Adrenal gland (tissue), 12 donors: ENCODE results near the gene EVI5L. TPM values are rescaled to one million over a fixed set of nuclear protein-coding genes. Genes with fewer than 3 reads are reported as not detected.

Experiments used
- DNase-seq, 7 donors: peaks; one replicate each; pipeline ENCODE4 v3.0.0-alpha.2; 2019 to 2020
- H3K27ac ChIP-seq, 5 donors: fragments of 200-600 bp; sonication (generic) in 4 of 5; 1 replicate in 3 of 5; 2 replicates in 2 of 5; pipeline versions ENCODE4 v1.5.1 to v1.8.0; 2016 to 2020; ENCODE audit warnings: mild to moderate bottlenecking in 1 of 5
- H3K27me3 ChIP-seq: fragments of 200-600 bp; 2 replicates; pipeline ENCODE4 v1.8.0; 2021
- H3K36me3 ChIP-seq, 2 donors: fragments of 200-600 bp; replicated peaks in 1 of 2; 1 replicate in 1 of 2; 2 replicates in 1 of 2; pipeline versions ENCODE4 v1.5.1 to v1.8.0; 2018 to 2022
- H3K4me1 ChIP-seq, 2 donors: fragments of 200-600 bp; replicated peaks in 1 of 2; 1 replicate in 1 of 2; 2 replicates in 1 of 2; pipeline versions ENCODE4 v1.5.1 to v1.8.0; 2018 to 2021
- H3K4me3 ChIP-seq, 4 donors: fragments of 200-600 bp; sonication (generic) in 3 of 4; one replicate each; pipeline ENCODE4 v1.5.1; 2016 to 2018
- H3K9me3 ChIP-seq, 3 donors: fragments of 200-600 bp; sonication (generic) in 1 of 3; replicated peaks in 1 of 3; 1 replicate in 2 of 3; 2 replicates in 1 of 3; pipeline versions ENCODE4 v1.5.1 to v1.8.0; 2016 to 2021
- POLR2A ChIP-seq, 2 donors: fragments of 450-650 bp; IDR thresholded peaks; one replicate each; pipeline ENCODE4 v1.6.1; 2017; ENCODE audit warnings: antibody characterized with exemption in 2 of 2, mild to moderate bottlenecking in 2 of 2, moderate library complexity in 1 of 2
- WGBS, 4 donors: extraction: QIAGEN DNeasy Blood & Tissue Kit in 2 of 4; methylation state at CpG; one replicate each; pipeline versions ENCODE4 v1.1.5 to v1.1.7; 2013 to 2017; 5-methylcytosine and 5-hydroxymethylcytosine counted together
- intact Hi-C, 2 donors: fragments of 100-400 bp; cut with DNase I; formaldehyde crosslinking; loops; one replicate each; pipeline versions ENCODE4 v1.14.1 to v1.15.0; 2022 to 2023
- polyA plus RNA-seq, 3 donors: library from polyadenylated mRNA; stranded (reverse); fragments of 200-250 nt in 2 of 3; fragments of 350-450 nt in 1 of 3; fragmentation: Illumina TruSeq in 1 of 3; extraction: RNeasy Lipid Tissue Mini Kit (QIAGEN cat#74804) in 1 of 3; gene quantifications; one replicate each; pipeline ENCODE4 v1.2.3, GENCODE V29; 2013 to 2014
- total RNA-seq, 9 donors: library from RNA; depleted of rRNA in 4 of 9; stranded (reverse); fragments of >200 nt in 4 of 9; fragments of 120-200 nt in 1 of 9; fragmentation: NEBNext Ultra II Directional in 1 of 9; extraction: Animal tissue kit (Norgen Biotek cat#: 25700) in 1 of 9; gene quantifications; one replicate each; pipeline versions ENCODE4 v1.1.0 to v1.2.4, GENCODE V29; 2013 to 2023
- TF ChIP-seq, protein P1 (sequence below), 6 experiments: fragments of 450-650 bp in 4 of 6; fragments of 200-600 bp in 2 of 6; sonication (generic) in 1 of 6; IDR thresholded peaks; 1 replicate in 5 of 6; 2 replicates in 1 of 6; pipeline versions ENCODE4 v1.5.1 to v1.8.0; 2016 to 2021; ENCODE audit warnings: antibody characterized with exemption in 6 of 6, mild to moderate bottlenecking in 2 of 6, moderate library complexity in 1 of 6
- donor health status: healthy with polysubstance abuse.
- donor health status: Bipolar disorder and iron deficiency.
- donor health status: DM: yes; HTN: yes; CAD: no.
- donor health status: DM: no; HTN: no; CAD: no.
- donor health status: DM: no; HTN: no; CAD: no.
- donor health status: DM: yes; HTN: yes; CAD: no.

The EVI5L gene
- total and polyA plus RNA-seq, 12 donors, result 8.8 to 22.2 (median 20.5) TPM

- DNase-seq, result peak in 5 of 7 donors; percentile 34 to 57 (median 42)
- TF ChIP-seq POLR2A (IDR thresholded peaks at IDR 0.05), result no peak
- TF ChIP-seq, protein P1, sequence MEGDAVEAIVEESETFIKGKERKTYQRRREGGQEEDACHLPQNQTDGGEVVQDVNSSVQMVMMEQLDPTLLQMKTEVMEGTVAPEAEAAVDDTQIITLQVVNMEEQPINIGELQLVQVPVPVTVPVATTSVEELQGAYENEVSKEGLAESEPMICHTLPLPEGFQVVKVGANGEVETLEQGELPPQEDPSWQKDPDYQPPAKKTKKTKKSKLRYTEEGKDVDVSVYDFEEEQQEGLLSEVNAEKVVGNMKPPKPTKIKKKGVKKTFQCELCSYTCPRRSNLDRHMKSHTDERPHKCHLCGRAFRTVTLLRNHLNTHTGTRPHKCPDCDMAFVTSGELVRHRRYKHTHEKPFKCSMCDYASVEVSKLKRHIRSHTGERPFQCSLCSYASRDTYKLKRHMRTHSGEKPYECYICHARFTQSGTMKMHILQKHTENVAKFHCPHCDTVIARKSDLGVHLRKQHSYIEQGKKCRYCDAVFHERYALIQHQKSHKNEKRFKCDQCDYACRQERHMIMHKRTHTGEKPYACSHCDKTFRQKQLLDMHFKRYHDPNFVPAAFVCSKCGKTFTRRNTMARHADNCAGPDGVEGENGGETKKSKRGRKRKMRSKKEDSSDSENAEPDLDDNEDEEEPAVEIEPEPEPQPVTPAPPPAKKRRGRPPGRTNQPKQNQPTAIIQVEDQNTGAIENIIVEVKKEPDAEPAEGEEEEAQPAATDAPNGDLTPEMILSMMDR (IDR thresholded peaks at IDR 0.05), result no peak
- H3K4me1 ChIP-seq, result peaks cover 20 to 44% of the 10 kb centered on the region in 2 donors
Observed at GRCh38 chr19:7905268-7905667, 75.2 kb downstream of the EVI5L start.

GRCh38 chr19:7905859-7906258 is 75.8 kb downstream of the EVI5L start:
- 82 to 89% (median 86%) methylated on average over 8 to 10 of the region's 10 CpGs for WGBS, 4 donors

More at GRCh38 chr19:7905268-7905667, 75.2 kb downstream of the EVI5L start:
- WGBS, 4 donors, result 61 to 74% (median 68%) methylated on average over 5 to 10 of the region's 10 CpGs
- H3K27me3 ChIP-seq, result no peaks in the 10 kb centered on the region
- intact Hi-C loops, result no loop called here
- H3K27ac ChIP-seq, result no peak overlapping the region
- H3K4me3 ChIP-seq, result peak overlapping the region in 1 of 4 donors; percentile 94
- no peaks in the 10 kb centered on the region for H3K9me3 ChIP-seq
- peaks cover 0 to 7% of the 10 kb centered on the region in 2 donors for H3K36me3 ChIP-seq

GRCh38 chr19:7907122-7907521 is 77.1 kb downstream of the EVI5L start:
- Histone ChIP-seq H3K4me3 (no peak overlapping the region), H3K27me3 (no peaks in the 10 kb centered on the region), H3K36me3 (peaks cover 0 to 25% of the 10 kb centered on the region in 2 donors), H3K4me1 (peaks cover 20 to 44% of the 10 kb centered on the region in 2 donors), H3K9me3 (no peaks in the 10 kb centered on the region), H3K27ac (no peak overlapping the region)
- no peak for TF ChIP-seq POLR2A (IDR thresholded peaks at IDR 0.05)
- TF ChIP-seq, protein P1 (IDR thresholded peaks at IDR 0.05), result no peak
- intact Hi-C loops, result no loop called here
- 88 to 95% (median 91%) methylated on average over 19 of the region's 19 CpGs for WGBS, 4 donors
- peak in 2 of 7 donors; percentile 22 to 57 for DNase-seq

More at GRCh38 chr19:7905859-7906258, 75.8 kb downstream of the EVI5L start:
- TF ChIP-seq, protein P1 (IDR thresholded peaks at IDR 0.05), result no peak
- TF ChIP-seq POLR2A (IDR thresholded peaks at IDR 0.05), result no peak
- Histone ChIP-seq H3K4me1 (peaks cover 20 to 44% of the 10 kb centered on the region in 2 donors), H3K27me3 (no peaks in the 10 kb centered on the region), H3K9me3 (no peaks in the 10 kb centered on the region), H3K4me3 (no peak overlapping the region), H3K27ac (no peak overlapping the region), H3K36me3 (peaks cover 0 to 13% of the 10 kb centered on the region in 2 donors)
- intact Hi-C loops, result no loop called here
- DNase-seq, result peak in 4 of 7 donors; percentile 25 to 63 (median 31)

GRCh38 chr19:7907544-7907943 is 77.5 kb downstream of the EVI5L start:
- H3K4me1 ChIP-seq, result peaks cover 18 to 40% of the 10 kb centered on the region in 2 donors
- H3K9me3 ChIP-seq, result no peaks in the 10 kb centered on the region
- intact Hi-C loops, result no loop called here
- H3K27me3 ChIP-seq, result no peaks in the 10 kb centered on the region
- peak in 1 of 7 donors; percentile 29 for DNase-seq
- 84 to 88% (median 87%) methylated on average over 9 to 11 of the region's 11 CpGs for WGBS, 4 donors
- TF ChIP-seq POLR2A (IDR thresholded peaks at IDR 0.05), result no peak
- TF ChIP-seq, protein P1 (IDR thresholded peaks at IDR 0.05), result no peak
- peaks cover 0 to 30% of the 10 kb centered on the region in 2 donors for H3K36me3 ChIP-seq
- peak overlapping the region in 2 of 5 donors; percentile 8 to 34 for H3K27ac ChIP-seq
- H3K4me3 ChIP-seq, result no peak overlapping the region
